Activated naive CD4-positive, alpha-beta T cell treated with anti-CD3 and anti-CD28 coated beads, Interleukin-2, amount 50 U/mL, for 16 hours (primary cell): Measurements from ENCODE around the gene KISS1.
"Not testable (repeated sequence)": the region's sequence is repeated elsewhere in the genome, so short reads cannot be mapped to it uniquely, and the experiment has no call there.

Experiments used
- DNase-seq: peaks from one replicate; pipeline ENCODE4 v3.0.0-alpha.2; 2020

The KISS1 gene

DNA sequence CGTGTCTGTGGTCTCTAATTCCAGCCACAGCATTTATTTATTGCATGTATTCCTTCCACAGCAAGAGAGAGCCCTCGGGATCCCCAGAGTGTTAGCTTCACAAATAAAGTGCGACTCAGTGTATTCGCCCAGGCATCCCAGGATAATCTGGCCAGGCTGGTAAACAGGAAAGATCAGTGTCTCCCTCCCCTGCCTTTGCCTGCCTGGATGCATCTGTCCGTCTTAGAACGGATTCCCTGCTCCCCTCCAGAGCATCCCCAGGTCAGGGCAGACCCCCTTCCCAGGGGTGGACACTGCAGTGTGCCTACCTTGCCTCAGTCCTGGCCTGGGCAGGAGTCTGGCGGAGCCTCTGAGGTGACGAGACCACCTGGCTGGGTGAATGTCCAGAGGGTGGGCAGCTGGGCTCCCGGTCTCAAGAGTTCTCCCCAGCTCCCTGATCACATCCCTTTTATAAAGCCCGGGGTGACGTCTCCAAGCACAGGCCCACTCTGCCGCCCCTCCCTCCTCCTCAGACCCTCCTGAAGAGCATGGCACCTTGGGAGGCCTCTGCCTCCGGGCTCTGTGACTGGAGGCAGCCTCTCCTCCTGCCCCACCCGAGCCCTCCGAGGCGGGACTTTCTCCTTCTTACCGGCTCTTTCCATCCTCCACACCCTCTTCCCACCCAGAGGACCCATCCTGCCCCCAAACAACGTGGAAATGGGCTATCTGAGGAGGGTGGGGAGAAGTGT is at the start of gene KISS1:
TSS of gene KISS1 (minus strand) at position 424 of the 728 bp plus-strand sequence. CDS start 3,615 bp downstream, outside the sequence.
- no peak for DNase-seq

GRCh38 chr1:204242920-204243319 is 46.6 kb upstream of the KISS1 start:
- DNase-seq = no peak

GRCh38 chr1:204241914-204242313 is 45.6 kb upstream of the KISS1 start:
- DNase-seq = no peak

DNA sequence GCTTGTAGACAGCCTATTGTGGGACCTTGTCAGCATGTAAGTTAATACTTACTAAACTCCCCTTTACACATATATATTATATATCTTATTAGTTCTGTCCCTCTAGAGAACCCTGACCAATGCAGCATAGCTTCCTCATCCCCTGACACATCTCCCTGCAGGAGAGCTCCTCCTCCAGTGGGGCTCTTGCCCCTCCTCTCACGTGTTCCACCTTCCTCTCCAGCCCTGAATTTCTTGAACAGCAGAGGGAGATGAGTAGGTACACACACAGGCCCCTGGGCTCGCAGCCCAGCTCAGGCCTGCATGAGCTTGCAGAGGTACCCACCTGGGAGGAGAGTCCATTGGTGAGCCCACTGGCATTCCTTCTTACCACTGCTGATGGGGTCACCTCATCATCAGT is 44.8 kb upstream of the KISS1 start:
- DNase-seq = no peak

- DNase-seq = no peak
Observed at GRCh38 chr1:204240233-204240632, 43.9 kb upstream of the KISS1 start.

DNA sequence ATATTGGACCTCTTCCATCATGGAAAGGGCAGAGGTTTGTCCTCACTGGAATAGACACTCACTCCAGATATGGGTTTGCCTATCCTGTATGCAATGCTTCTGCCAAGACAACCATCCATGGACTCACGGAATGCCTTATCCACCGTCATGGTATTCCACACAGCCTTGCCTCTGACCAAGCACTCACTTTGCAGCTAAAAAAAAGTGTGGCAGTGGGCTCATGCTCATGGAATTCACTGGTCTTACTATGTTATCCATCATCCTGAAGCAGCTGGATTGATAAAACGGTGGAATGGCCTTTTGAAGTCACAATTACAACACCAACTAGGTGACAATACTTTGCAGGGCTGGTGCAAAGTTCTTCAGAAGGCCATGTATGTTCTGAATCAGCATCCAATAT is 43.1 kb upstream of the KISS1 start:
- DNase-seq = not testable (repeated sequence)

- DNase-seq = not testable (repeated sequence)
Observed at GRCh38 chr1:204238520-204238919, 42.2 kb upstream of the KISS1 start.

GRCh38 chr1:204237515-204237914 is 41.2 kb upstream of the KISS1 start:
- not testable (repeated sequence) for DNase-seq

GRCh38 chr1:204232526-204232925 is 36.2 kb upstream of the KISS1 start:
- no peak for DNase-seq

GRCh38 chr1:204230211-204230610 is 33.9 kb upstream of the KISS1 start:
- no peak for DNase-seq

- DNase-seq = no peak
Observed at GRCh38 chr1:204228896-204229295, 32.6 kb upstream of the KISS1 start.

GRCh38 chr1:204227996-204228785 is 31.9 kb upstream of the KISS1 start:
- DNase-seq = no peak

DNA sequence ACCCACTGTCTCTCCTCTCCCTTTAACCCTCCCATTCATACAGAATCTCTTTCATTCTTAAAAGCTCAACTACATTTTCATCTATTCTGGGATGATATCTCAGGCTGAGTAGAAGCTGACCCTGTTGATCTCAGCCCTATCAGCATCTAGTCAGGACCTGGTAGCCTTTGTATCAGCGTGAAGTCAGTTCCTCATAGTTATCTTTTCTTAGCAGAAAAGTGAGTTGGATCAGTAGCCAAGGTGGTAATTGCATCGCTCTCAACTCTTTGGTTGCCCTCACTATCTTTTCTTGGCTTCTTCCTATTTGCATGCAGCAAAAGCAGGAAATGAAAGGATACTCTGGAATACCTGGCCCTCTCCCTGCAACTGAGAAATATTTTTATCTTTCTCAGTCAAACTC is 31.1 kb upstream of the KISS1 start:
- no peak for DNase-seq

DNA sequence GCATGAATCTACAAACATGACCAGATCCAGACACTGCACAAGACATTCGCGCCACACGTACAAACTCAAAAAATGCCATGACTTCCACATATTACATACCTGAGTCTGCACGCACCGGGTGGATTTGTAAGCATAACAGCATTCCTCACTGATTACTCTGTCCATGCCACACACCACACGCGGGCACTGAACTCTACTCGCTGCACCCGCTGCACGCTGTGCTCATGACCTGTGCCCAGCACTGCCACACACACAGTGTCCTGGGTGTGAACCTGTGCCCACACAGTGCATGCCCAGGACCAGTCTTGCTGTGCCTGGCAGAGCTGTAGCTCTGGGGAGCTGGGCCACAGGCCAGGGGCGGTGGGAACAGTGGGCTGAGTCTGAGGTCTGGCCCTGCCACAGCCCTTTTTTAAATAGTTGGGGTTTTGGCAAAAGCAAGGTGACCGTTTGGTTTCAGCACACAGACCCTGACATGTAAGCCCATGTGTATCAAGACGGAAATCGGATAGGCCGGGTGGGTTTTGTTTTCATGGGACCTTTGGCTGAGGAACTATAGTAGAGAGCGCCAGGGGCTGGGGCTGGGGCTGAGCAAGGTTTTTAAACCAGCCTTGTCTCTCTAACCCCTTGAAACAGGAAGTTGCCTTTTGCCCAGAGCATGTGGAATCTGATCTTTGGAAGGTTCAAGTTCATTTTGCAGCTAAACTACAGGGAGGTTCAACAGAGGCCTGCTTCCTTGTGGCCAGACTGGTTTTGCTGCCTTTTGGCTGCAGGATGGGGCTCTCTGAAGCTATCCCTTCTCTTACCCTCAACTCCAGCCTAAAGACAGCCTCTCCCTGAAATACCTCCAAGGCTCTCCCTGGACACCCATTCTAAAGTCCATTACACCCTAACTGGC is 29.8 kb upstream of the KISS1 start:
- DNase-seq = no peak

DNA sequence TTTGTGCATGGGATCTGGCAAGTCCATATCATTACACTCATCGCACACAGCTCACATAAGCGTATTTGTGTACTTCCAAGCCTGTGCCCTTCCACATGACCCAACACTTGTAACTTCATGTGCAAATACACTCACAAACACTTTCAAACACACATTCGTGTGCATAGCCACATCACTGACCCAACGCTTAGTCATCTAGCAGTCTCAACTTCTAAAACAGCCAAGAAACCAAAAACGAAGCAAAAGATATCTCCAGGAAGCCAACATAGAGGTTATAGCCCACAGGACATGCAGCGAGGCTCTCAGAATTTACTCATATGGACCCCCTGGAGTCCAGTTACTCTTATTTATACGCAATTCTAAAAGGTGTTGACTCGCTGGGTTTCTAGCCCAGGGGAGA is 28.4 kb upstream of the KISS1 start:
- DNase-seq = no peak

- no peak for DNase-seq
Observed at GRCh38 chr1:204223129-204223860, 27.0 kb upstream of the KISS1 start.

DNA sequence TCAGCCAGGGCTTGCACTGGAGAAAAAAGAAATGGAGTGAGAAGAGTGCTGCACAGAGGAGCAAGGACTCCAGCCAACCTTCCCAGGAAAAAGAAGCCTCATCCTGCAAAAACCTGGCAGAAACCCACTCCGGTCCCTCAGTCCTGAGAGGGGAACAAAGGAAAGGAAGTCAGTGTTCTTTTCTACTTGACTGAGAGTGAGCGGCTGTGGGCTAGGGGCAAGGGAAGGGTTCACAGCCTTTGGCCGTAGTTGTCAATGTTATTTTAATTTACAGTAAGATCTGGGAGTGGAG is 26.4 kb upstream of the KISS1 start:
- DNase-seq = no peak

DNA sequence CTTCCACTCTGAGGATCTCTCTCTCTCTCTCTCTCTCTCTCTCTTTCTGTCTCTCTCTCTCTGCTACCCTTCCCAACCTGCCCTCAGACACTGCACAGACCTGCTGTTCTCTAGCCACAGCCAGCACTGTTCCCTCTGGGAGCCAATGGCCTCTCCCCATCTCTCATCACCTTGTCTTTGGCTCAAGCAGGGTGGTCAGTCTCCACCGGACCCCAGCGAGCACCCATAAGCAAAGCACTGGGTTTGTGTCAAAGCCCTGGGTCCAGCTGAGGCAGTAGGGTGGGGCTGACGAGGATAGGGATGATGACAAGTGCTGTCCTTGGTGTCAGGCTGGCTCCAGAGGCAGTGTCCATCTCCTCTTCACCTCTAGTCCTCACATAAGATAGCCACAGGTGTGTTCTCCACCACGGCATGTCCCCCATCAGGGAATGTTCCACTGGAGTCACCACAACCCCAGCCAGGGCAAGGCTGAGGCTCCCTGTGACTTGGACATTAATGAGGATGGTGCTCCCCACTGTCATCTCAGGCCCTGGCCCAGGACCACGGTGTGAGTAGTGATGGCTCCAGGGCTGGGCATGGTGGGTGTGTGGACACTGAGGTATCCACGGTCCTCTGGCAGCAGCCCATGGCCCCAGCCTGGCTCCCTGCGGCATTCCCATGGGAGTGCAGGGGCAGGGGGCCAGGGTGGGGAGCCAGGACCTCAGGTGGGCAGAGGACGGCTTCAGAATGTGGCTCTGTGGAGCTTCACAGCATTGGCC is 25.9 kb upstream of the KISS1 start:
- DNase-seq = no peak

GRCh38 chr1:204221271-204221670 is 25.0 kb upstream of the KISS1 start:
- DNase-seq = no peak

- no peak for DNase-seq
Observed at GRCh38 chr1:204219971-204220616, 23.8 kb upstream of the KISS1 start.

GRCh38 chr1:204218552-204218951 is 22.3 kb upstream of the KISS1 start:
- DNase-seq = no peak

GRCh38 chr1:204217648-204218000 is 21.3 kb upstream of the KISS1 start:
- no peak for DNase-seq
